K562 (cell line): Measurements from ENCODE around the gene XPA. TPM values are rescaled to one million over a fixed set of nuclear protein-coding genes. Genes with fewer than 3 reads are reported as not detected.

Experiments
- CLOCK ChIP-seq: fragments of 250-450 bp; sonication (Bioruptor Pico); IDR thresholded peaks from 2 replicates; pipeline ENCODE4 v1.4.0; 2020; ENCODE audit warnings: mild to moderate bottlenecking, moderate library complexity, borderline replicate concordance
- DPF2 ChIP-seq: fragments of 450-650 bp; IDR thresholded peaks from 2 replicates; pipeline ENCODE4 v1.6.1; 2016
- GTF3C2 ChIP-seq: IDR thresholded peaks from 3 replicates; pipeline ENCODE4 v1.6.1; 2011; ENCODE audit warnings: borderline replicate concordance, mild to moderate bottlenecking, moderate library complexity; ENCODE audit not compliant: insufficient read length; ENCODE audit errors: extremely low read depth
- HES1 ChIP-seq: fragments of 450-650 bp; IDR thresholded peaks from 2 replicates; pipeline ENCODE4 v1.6.1; 2016; ENCODE audit warnings: low read depth, mild to moderate bottlenecking, moderate library complexity
- HNRNPUL1 ChIP-seq: fragments of 200-400 bp; formaldehyde crosslinking; IDR thresholded peaks from 2 replicates; pipeline ENCODE4 v1.6.1; 2017; ENCODE audit warnings: low read length
- IRF2 ChIP-seq: sonication (generic); formaldehyde crosslinking; IDR thresholded peaks from 2 replicates; pipeline ENCODE4 v1.8.1; 2022; ENCODE audit warnings: mild to moderate bottlenecking, missing genetic modification reagents
- KDM1A ChIP-seq, 2 experiments: fragments of 450-650 bp; IDR thresholded peaks; 2 replicates each; pipeline ENCODE4 v1.6.1; 2016; ENCODE audit warnings: mild to moderate bottlenecking in 2 of 2
- NRF1 ChIP-seq, 2 experiments: fragments of 450-650 bp; IDR thresholded peaks in 1 of 2; conservative IDR thresholded peaks in 1 of 2; 2 replicates each; pipeline ENCODE4 v1.6.1; 2014; ENCODE audit warnings: mild to moderate bottlenecking in 2 of 2
- PKNOX1 ChIP-seq: fragments of 450-650 bp; IDR thresholded peaks from 2 replicates; pipeline ENCODE4 v1.6.1; 2016
- POLR2G ChIP-seq: fragments of 200-400 bp; formaldehyde crosslinking; IDR thresholded peaks from 2 replicates; pipeline ENCODE4 v1.6.1; 2017; ENCODE audit warnings: low read depth, mild to moderate bottlenecking, antibody characterized with exemption, low read length, moderate library complexity
- SRSF1 ChIP-seq: fragments of 200-400 bp; formaldehyde crosslinking; IDR thresholded peaks from 2 replicates; pipeline ENCODE4 v1.6.1; 2017; ENCODE audit warnings: mild to moderate bottlenecking, low read depth, low read length, moderate library complexity
- TAL1 ChIP-seq: fragments of 450-650 bp; IDR thresholded peaks from 2 replicates; pipeline ENCODE4 v1.6.1; 2016; ENCODE audit warnings: mild to moderate bottlenecking
- TRIM24 ChIP-seq, 2 experiments: fragments of 450-650 bp; IDR thresholded peaks; 2 replicates each; pipeline ENCODE4 v1.6.1; 2016
- ZBTB5 ChIP-seq: fragments of 450-650 bp; IDR thresholded peaks from 2 replicates; pipeline ENCODE4 v1.6.1; 2017; ENCODE audit warnings: antibody characterized with exemption
- ZNF124 ChIP-seq: sonication (generic); formaldehyde crosslinking; IDR thresholded peaks from 2 replicates; pipeline ENCODE4 v1.8.1; 2022; ENCODE audit warnings: missing genetic modification reagents
- ZNF143 ChIP-seq: sonication (generic); formaldehyde crosslinking; IDR thresholded peaks from 2 replicates; pipeline ENCODE4 v1.9.0; 2022; ENCODE audit warnings: mild to moderate bottlenecking, missing genetic modification reagents
- ZNF253 ChIP-seq: fragments of 250-450 bp; sonication (Bioruptor Pico); conservative IDR thresholded peaks from 2 replicates; pipeline ENCODE4 v1.6.1; 2021; ENCODE audit warnings: mild to moderate bottlenecking
- ZNF384 ChIP-seq: IDR thresholded peaks from 2 replicates; pipeline ENCODE4 v1.6.1; 2012; ENCODE audit warnings: low read depth, low read length, improper control_type of control experiment
- ZNF561 ChIP-seq: fragments of 450-650 bp; formaldehyde crosslinking; conservative IDR thresholded peaks from 2 replicates; pipeline ENCODE4 v1.4.0; 2020; ENCODE audit warnings: mild to moderate bottlenecking, moderate library complexity
- polyA plus RNA-seq, 8 experiments: library from polyadenylated mRNA; depleted of rRNA in 4 of 8; stranded (reverse) in 5 of 8; unstranded in 3 of 8; fragments of >200 nt; fragmentation: Nextera tagmentation in 2 of 8; fragmentation: Illumina TruSeq in 1 of 8; extraction: Ambion mirVana in 2 of 8; extraction: Trizol in 1 of 8; gene quantifications; 2 replicates each; pipeline versions ENCODE4 v1.2.1 to v1.2.3, GENCODE V29; 2011 to 2014; ENCODE audit warnings: inconsistent platforms in 1 of 8, missing spikeins in 1 of 8
- total RNA-seq, 7 experiments: library from RNA; depleted of rRNA in 6 of 7; stranded (reverse); fragments of >200 nt in 6 of 7; fragmentation: Illumina TruSeq in 2 of 7; extraction: Trizol in 2 of 7; gene quantifications; 2 replicates each; pipeline versions ENCODE4 v1.2.1 to v1.2.3, GENCODE V29; 2011 to 2021; ENCODE audit warnings: low replicate concordance in 1 of 7

Gene XPA
- total and polyA plus RNA-seq, 9 of the 15 experiments (the other 6 are each of a cell fraction or from before 2014, with no cell fraction given): 5.1 to 18.2 (median 14.1) TPM

GRCh38 chr9:97632248-97632984 is 64.7 kb downstream of the XPA start (continued):
- TF ChIP-seq HES1 (no peak), PKNOX1 (no peak), POLR2G (no peak), DPF2 (peak; percentile 85), GTF3C2 (peak; percentile 26), IRF2 (CRISPR knock-in tag) (no peak), ZBTB5 (no peak), ZNF124 (CRISPR knock-in tag) (no peak), ZNF143 (CRISPR knock-in tag) (no peak), CLOCK (CRISPR knock-in tag) (no peak), SRSF1 (no peak), ZNF384 (peak; percentile 15; the same call in 1 of the 2 replicates), TRIM24 (IDR thresholded peaks at IDR 0.05) (0 out of 4 replicates have a peak, but pooled peaks of 1 of the 2 experiments have one; percentile 4), ZNF561 (CRISPR knock-in tag) (no peak), TAL1 (0 out of 2 replicates have a peak, but pooled peaks have one; percentile 23), NRF1 (conservative IDR thresholded peaks at IDR 0.05 in 1 of 2, IDR thresholded peaks at IDR 0.05 in 1 of 2) (no peak), KDM1A (IDR thresholded peaks at IDR 0.05) (peak; percentile 28 to 48; a peak in 1 of 4 replicates), ZNF253 (CRISPR knock-in tag) (0 out of 2 replicates have a peak, but pooled peaks have one; percentile 21), HNRNPUL1 (no peak)
